GM12878 (cell line): ENCODE results near the gene PLEKHA7.

Experiments used
- HDGF ChIP-seq: fragments of 450-650 bp; IDR thresholded peaks from 2 replicates; pipeline ENCODE4 v1.6.1; 2016; ENCODE audit warnings: antibody characterized with exemption
- SPI1 ChIP-seq: IDR thresholded peaks from 2 replicates; pipeline ENCODE4 v1.6.1; 2011; ENCODE audit warnings: low read depth, mild to moderate bottlenecking, low read length, moderate library complexity, borderline replicate concordance; ENCODE audit not compliant: insufficient read depth

DNA sequence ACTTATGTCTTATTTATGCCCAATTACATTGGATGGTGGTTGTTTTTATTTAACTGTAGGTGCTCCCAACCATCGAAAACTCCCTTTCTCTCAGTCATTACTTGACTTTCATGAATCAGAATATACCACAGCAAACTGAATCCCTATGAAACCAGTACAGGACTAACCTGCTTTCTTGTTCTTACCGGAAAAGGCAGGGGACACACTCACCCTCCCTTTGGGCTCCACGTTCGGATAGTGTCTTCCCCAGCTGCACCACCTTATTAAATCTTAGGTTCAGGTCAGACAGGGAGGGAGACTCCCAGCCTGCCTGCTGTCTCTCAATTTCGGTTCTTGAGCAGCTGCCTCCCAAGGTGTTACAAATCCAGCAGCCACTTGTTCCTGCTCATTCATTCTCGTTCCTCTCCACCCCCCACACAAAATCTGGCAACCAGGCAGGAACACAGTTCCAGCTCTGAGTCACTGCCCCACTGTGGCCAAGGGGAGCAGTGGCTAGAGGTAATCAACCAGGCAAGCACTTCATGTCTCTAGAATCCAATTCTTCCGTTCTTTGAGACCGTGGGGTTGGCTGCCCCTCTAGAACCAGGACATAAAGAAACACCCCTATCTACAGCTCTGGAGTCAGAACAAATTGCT is 133.0 kb downstream of the PLEKHA7 start:
- TF ChIP-seq SPI1 (no peak), HDGF (no peak)
